GM12878 (cell line): ENCODE data around the gene PDIA5. TPM values are rescaled to one million over a fixed set of nuclear protein-coding genes. Genes with fewer than 3 reads are reported as not detected.
A peak's percentile ranks its signal among the peaks of the same experiment; 100 is the strongest.

Experiments
- ATAC-seq: fragments of 200-7000 bp; cut with Tn5 transposase; 3 replicates; pipeline ENCODE4 v1.9.1; 2020; ENCODE audit warnings: mild to moderate bottlenecking, moderate library complexity
- BruUV-seq: library from RNA; stranded (reverse); fragments of 400-500 nt; replicated peaks from 2 replicates; lab custom pipeline; 2021; lab: Mats Ljungman, UMichigan
- CTCF ChIA-PET: fragments of 300-600 bp; sonication (Branson Sonifier 250); formaldehyde crosslinking; extraction: SDS; loops from one replicate; lab custom pipeline; 2021; ENCODE audit warnings: inconsistent platforms; lab: Yijun Ruan, JAX
- POLR2A ChIA-PET: fragments of 350-600 bp; formaldehyde crosslinking; extraction: SDS; loops from one replicate; lab custom pipeline; 2021; ENCODE audit warnings: inconsistent platforms; lab: Charles Lee
- RAD21 ChIA-PET: fragments of 300-600 bp; sonication (Branson Sonifier 250); formaldehyde crosslinking; loops from one replicate; lab custom pipeline; 2023; ENCODE audit warnings: antibody characterized with exemption; ENCODE audit not compliant: unreplicated experiment; lab: Charles Lee
- SMC1A ChIA-PET: fragments of 300-600 bp; sonication (Branson Sonifier 250); formaldehyde crosslinking; loops from one replicate; lab custom pipeline; 2023; ENCODE audit not compliant: unreplicated experiment, uncharacterized antibody; lab: Charles Lee
- DNase-seq: peaks from one replicate; pipeline ENCODE4 v3.0.0-alpha.2; 2011; ENCODE audit warnings: low read depth, low spot score
- FAIRE-seq: peaks from 3 replicates; lab custom pipeline; 2011; peaks lifted over from hg19 to GRCh38; lab: Jason Lieb, UNC
- H2AFZ ChIP-seq: 2 replicates; pipeline ENCODE4 v1.6.0; 2011; ENCODE audit warnings: low read depth, low read length, control low read depth; ENCODE audit not compliant: control insufficient read depth
- H3K27ac ChIP-seq: 2 replicates; pipeline ENCODE4 v1.5.1; 2011; ENCODE audit warnings: control low read depth; ENCODE audit not compliant: control insufficient read depth, insufficient read depth
- H3K27me3 ChIP-seq, 2 experiments: replicated peaks in 1 of 2; 2 replicates each; pipeline versions ENCODE4 v1.6.0 to v1.6.1; 2011; ENCODE audit warnings: low read length in 1 of 2; ENCODE audit not compliant: control insufficient read depth in 2 of 2, insufficient read depth in 2 of 2
- H3K36me3 ChIP-seq, 2 experiments: 2 replicates each; pipeline ENCODE4 v1.5.1; 2011; ENCODE audit warnings: low read length in 1 of 2; ENCODE audit not compliant: control insufficient read depth in 2 of 2, insufficient read depth in 2 of 2
- H3K4me1 ChIP-seq: 2 replicates; pipeline ENCODE4 v1.6.1; 2011; ENCODE audit warnings: mild to moderate bottlenecking, low read length, moderate library complexity, mixed read lengths; ENCODE audit not compliant: control insufficient read depth, insufficient read depth
- H3K4me2 ChIP-seq: 2 replicates; pipeline ENCODE4 v1.6.0; 2011; ENCODE audit warnings: control low read depth; ENCODE audit not compliant: control insufficient read depth, insufficient read depth
- H3K4me3 ChIP-seq: fragments of 200-600 bp; sonication (generic); 2 replicates; pipeline ENCODE4 v1.5.1; 2016
- H3K79me2 ChIP-seq: 2 replicates; pipeline ENCODE4 v1.6.0; 2011; ENCODE audit warnings: low read length; ENCODE audit not compliant: control insufficient read depth, insufficient read depth
- H3K9ac ChIP-seq: 2 replicates; pipeline ENCODE4 v1.8.0; 2011; ENCODE audit warnings: low read length, control low read depth, mixed read lengths; ENCODE audit not compliant: control insufficient read depth, insufficient read depth
- H3K9me3 ChIP-seq: replicated peaks from 3 replicates; pipeline ENCODE4 v1.5.1; 2011; ENCODE audit warnings: mild to moderate bottlenecking, low read length; ENCODE audit not compliant: control insufficient read depth, insufficient read depth
- H4K20me1 ChIP-seq: 2 replicates; pipeline ENCODE4 v1.6.0; 2011; ENCODE audit not compliant: control insufficient read depth, insufficient read depth
- ASH2L ChIP-seq: fragments of 300-600, 200-600 bp; sonication (generic); IDR thresholded peaks from 2 replicates; pipeline ENCODE4 v1.6.1; 2017; ENCODE audit warnings: low read depth, mild to moderate bottlenecking, borderline replicate concordance
- BCL11A ChIP-seq: IDR thresholded peaks from 2 replicates; pipeline ENCODE4 v1.6.1; 2011; ENCODE audit warnings: low read depth, low read length
- BCLAF1 ChIP-seq: fragments of 450-650 bp; IDR thresholded peaks from 2 replicates; pipeline ENCODE4 v1.6.1; 2017; ENCODE audit warnings: antibody characterized with exemption, mild to moderate bottlenecking, moderate library complexity
- BHLHE40 ChIP-seq, 2 experiments: fragments of 450-650 bp in 1 of 2; IDR thresholded peaks; 2 replicates each; pipeline ENCODE4 v1.6.1; 2011 to 2017; ENCODE audit warnings: low read depth in 2 of 2, borderline replicate concordance in 1 of 2, improper control_type of control experiment in 1 of 2, low read length in 1 of 2, mild to moderate bottlenecking in 1 of 2
- BMI1 ChIP-seq: fragments of 450-650 bp; IDR thresholded peaks from 2 replicates; pipeline ENCODE4 v1.6.1; 2016; ENCODE audit warnings: mild to moderate bottlenecking, moderate library complexity, borderline replicate concordance
- CHD4 ChIP-seq: fragments of 200-600 bp; sonication (generic); IDR thresholded peaks from 2 replicates; pipeline ENCODE4 v1.6.1; 2016; ENCODE audit warnings: mild to moderate bottlenecking
- EZH2 ChIP-seq: IDR thresholded peaks from 2 replicates; pipeline ENCODE4 v1.6.1; 2012; ENCODE audit warnings: low read depth, mild to moderate bottlenecking, control low read depth, inconsistent platforms, low read length, borderline replicate concordance; ENCODE audit not compliant: control insufficient read depth
- HDAC6 ChIP-seq: fragments of 200-600 bp; sonication (generic); IDR thresholded peaks from one replicate; pipeline ENCODE4 v1.8.0; 2017; ENCODE audit warnings: antibody characterized with exemption; ENCODE audit not compliant: unreplicated experiment
- HDGF ChIP-seq: fragments of 450-650 bp; IDR thresholded peaks from 2 replicates; pipeline ENCODE4 v1.6.1; 2016; ENCODE audit warnings: antibody characterized with exemption
- KLF5 ChIP-seq: fragments of 450-650 bp; IDR thresholded peaks from 2 replicates; pipeline ENCODE4 v1.6.1; 2014; ENCODE audit warnings: mild to moderate bottlenecking; ENCODE audit not compliant: partially characterized antibody
- NFIC ChIP-seq: IDR thresholded peaks from 2 replicates; pipeline ENCODE4 v1.6.1; 2012; ENCODE audit warnings: low read depth, mild to moderate bottlenecking, inconsistent platforms, low read length, moderate library complexity
- RAD21 ChIP-seq: IDR thresholded peaks from 2 replicates; pipeline ENCODE4 v1.6.1; 2011; ENCODE audit warnings: mild to moderate bottlenecking, low read depth, low read length, moderate library complexity; ENCODE audit not compliant: insufficient read depth
- SMAD5 ChIP-seq: IDR thresholded peaks from 2 replicates; pipeline ENCODE4 v1.6.1; 2016; ENCODE audit warnings: antibody characterized with exemption, low read depth
- SMC3 ChIP-seq: IDR thresholded peaks from 2 replicates; pipeline ENCODE4 v1.6.1; 2011; ENCODE audit warnings: low read length, improper control_type of control experiment, borderline replicate concordance
- USF2 ChIP-seq: IDR thresholded peaks from 2 replicates; pipeline ENCODE4 v1.6.1; 2011; ENCODE audit warnings: low read depth, low read length, improper control_type of control experiment, borderline replicate concordance
- ZBTB4 ChIP-seq: fragments of 450-650 bp; formaldehyde crosslinking; IDR thresholded peaks from 2 replicates; pipeline ENCODE4 v1.4.0; 2022; ENCODE audit warnings: mild to moderate bottlenecking, moderate library complexity
- ZZZ3 ChIP-seq: IDR thresholded peaks from 2 replicates; pipeline ENCODE4 v1.6.1; 2011; ENCODE audit warnings: low read depth; ENCODE audit not compliant: control insufficient read depth, insufficient read length
- WGBS: methylation state at CpG from one replicate; pipeline ENCODE4 v1.1.6; 2016; ENCODE audit warnings: low lambda C conversion rate; ENCODE audit not compliant: insufficient replicate concordance, insufficient coverage; ENCODE audit errors: missing lambda C conversion rate; 5-methylcytosine and 5-hydroxymethylcytosine counted together
- in situ Hi-C: fragments of 300-500 bp; cut with MboI; formaldehyde crosslinking; loops from 9 replicates; pipeline ENCODE4 v1.14.3; 2018; ENCODE audit warnings: mixed read lengths
- intact Hi-C: fragments of 100-400 bp; cut with micrococcal nuclease; formaldehyde crosslinking; loops from one replicate; pipeline ENCODE4 v1.14.2; 2022; ENCODE audit not compliant: unreplicated experiment
- polyA plus RNA-seq, 11 experiments: library from polyadenylated mRNA; depleted of rRNA in 4 of 11; unstranded in 6 of 11; stranded (reverse) in 5 of 11; fragments of >200 nt; fragmentation: Nextera tagmentation in 4 of 11; fragmentation: Illumina TruSeq in 1 of 11; extraction: Ambion mirVana in 4 of 11; extraction: Trizol in 1 of 11; gene quantifications; 1 replicate in 1 of 11; 2 replicates in 10 of 11; pipeline versions ENCODE4 v1.2.1 to v1.2.3, GENCODE V29; 2011 to 2016; ENCODE audit warnings: inconsistent platforms in 2 of 11, missing spikeins in 2 of 11, low read depth in 1 of 11
- total RNA-seq, 4 experiments: library from RNA; depleted of rRNA in 3 of 4; stranded (reverse); fragments of >200 nt in 3 of 4; fragmentation: Illumina TruSeq in 1 of 4; extraction: Trizol in 1 of 4; gene quantifications; 2 replicates each; pipeline versions ENCODE4 v1.2.1 to v1.2.3, GENCODE V29; 2013 to 2021

PDIA5 gene
- total and polyA plus RNA-seq, 10 of the 15 experiments (the other 5 are each of a cell fraction or from before 2014, with no cell fraction given): 4.1 to 24.8 (median 19.2) TPM

- no peak for TF ChIP-seq BCLAF1
- TF ChIP-seq BHLHE40 (IDR thresholded peaks at IDR 0.05; ENCODE audit: borderline replicate concordance in 1 of 2, low read depth in 2 of 2, low read length in 1 of 2): no peak
- no peak for TF ChIP-seq RAD21
Observed at GRCh38 chr3:123021388-123021787, 45.4 kb upstream of the PDIA5 start (continued).

- SMC1A ChIA-PET: no interaction called here
- in situ Hi-C loops (no loop called here), intact Hi-C loops (loop anchor here (10.0 kb wide), 1 partner anchor 627 kb away; no protein-coding TSS in a partner anchor)
- H2AFZ ChIP-seq: no peak overlapping the region
- RAD21 ChIA-PET: no interaction called here
- no peak overlapping the region for H3K4me2 ChIP-seq
- no peaks in the 10 kb centered on the region for H3K79me2 ChIP-seq
- peaks cover 9 to 33% of the 10 kb centered on the region in 2 experiments for H3K27me3 ChIP-seq
- ATAC-seq: peak; percentile 20; the same call in 1 of the 3 replicates
- BruUV-seq: no TSS peak
- no peaks in the 10 kb centered on the region for H3K4me1 ChIP-seq
- 41% methylated on average over 7 of the region's 7 CpGs for WGBS
- no peak for DNase-seq
- POLR2A ChIA-PET: no interaction called here
- TF ChIP-seq SMAD5: no peak
- no peak for TF ChIP-seq BCL11A
- TF ChIP-seq ZBTB4 (CRISPR knock-in tag): no peak
- TF ChIP-seq ASH2L: no peak
- no peak for TF ChIP-seq BMI1
- TF ChIP-seq EZH2: no peak
- TF ChIP-seq CHD4: no peak
- TF ChIP-seq HDGF: no peak
- TF ChIP-seq ZZZ3: no peak
- no peak for TF ChIP-seq KLF5
- no peak for TF ChIP-seq SMC3
- TF ChIP-seq USF2: no peak
- TF ChIP-seq HDAC6: no peak
- TF ChIP-seq NFIC: no peak
- no peak overlapping the region for H3K27ac ChIP-seq
- no peak overlapping the region for H3K4me3 ChIP-seq
- FAIRE-seq: no peak
- CTCF ChIA-PET: interaction anchor here (1.8 to 2.6 kb wide), 2 partner anchors 9 to 79 kb away, joined by 5 to 13 read pairs; no protein-coding TSS in a partner anchor
- no peaks in the 10 kb centered on the region for H3K36me3 ChIP-seq
- no peaks in the 10 kb centered on the region; the same call in 1 of the 2 replicates for H4K20me1 ChIP-seq
- H3K9me3 ChIP-seq: no peaks in the 10 kb centered on the region
- no peak overlapping the region for H3K9ac ChIP-seq
Observed at GRCh38 chr3:123021996-123022510, 44.8 kb upstream of the PDIA5 start.
